B cell (primary cell): ENCODE results near the gene GMPS. TPM values are rescaled to one million over a fixed set of nuclear protein-coding genes. Genes with fewer than 3 reads are reported as not detected.

Experiments
- ATAC-seq: fragments of 200-7000 bp; cut with Tn5 transposase; one replicate; pipeline ENCODE4 v1.10.0; 2021; ENCODE audit warnings: low read depth, mild to moderate bottlenecking, moderate number of reproducible peaks, moderate library complexity
- CTCF ChIA-PET: fragments of 350-600 bp; sonication (Branson Sonifier 250); formaldehyde crosslinking; loops from one replicate; lab custom pipeline; 2021; ENCODE audit warnings: antibody characterized with exemption, inconsistent platforms; lab: Charles Lee
- POLR2A ChIA-PET: fragments of 350-600 bp; sonication (Branson Sonifier 250); formaldehyde crosslinking; loops from one replicate; lab custom pipeline; 2021; ENCODE audit warnings: antibody characterized with exemption; lab: Charles Lee
- DNase-seq: peaks from one replicate; pipeline ENCODE4 v3.0.0; 2013
- H2AFZ ChIP-seq: 2 replicates; pipeline ENCODE4 v1.6.1; 2012; ENCODE audit warnings: mild to moderate bottlenecking, low read depth, low read length; ENCODE audit not compliant: insufficient read depth, poor library complexity, severe bottlenecking
- H3K27ac ChIP-seq, 2 donors: 1 replicate in 1 of 2; 2 replicates in 1 of 2; pipeline ENCODE4 v1.5.1; 2012 to 2013; ENCODE audit warnings: low read length in 2 of 2, mild to moderate bottlenecking in 2 of 2, moderate library complexity in 1 of 2
- H3K27me3 ChIP-seq, 4 experiments: fragments of 200-600 bp in 1 of 4; sonication (generic) in 1 of 4; replicated peaks in 1 of 4; 1 replicate in 2 of 4; 2 replicates in 2 of 4; pipeline versions ENCODE4 v1.6.1 to v1.7.0; 2013 to 2016; ENCODE audit warnings: low read length in 3 of 4, mild to moderate bottlenecking in 2 of 4, mixed read lengths in 1 of 4, moderate library complexity in 1 of 4; ENCODE audit not compliant: insufficient read depth in 4 of 4, control insufficient read depth in 3 of 4; ENCODE audit errors: control extremely low read depth in 1 of 4
- H3K36me3 ChIP-seq, 2 experiments: replicated peaks in 1 of 2; 1 replicate in 1 of 2; 2 replicates in 1 of 2; pipeline versions ENCODE4 v1.6.1 to v1.7.1; 2013; ENCODE audit warnings: low read length in 1 of 2; ENCODE audit not compliant: insufficient read depth in 2 of 2, control insufficient read depth in 1 of 2; ENCODE audit errors: control extremely low read depth in 1 of 2, extremely low read depth in 1 of 2
- H3K4me1 ChIP-seq, 2 donors: fragments of 200-600 bp in 1 of 2; sonication (generic) in 1 of 2; 1 replicate in 1 of 2; 2 replicates in 1 of 2; pipeline versions ENCODE4 v1.5.1 to v1.6.1; 2013 to 2017; ENCODE audit warnings: low read length in 2 of 2; ENCODE audit not compliant: control insufficient read depth in 2 of 2, insufficient read depth in 2 of 2
- H3K4me2 ChIP-seq: replicated peaks from 2 replicates; pipeline ENCODE3; 2012; ENCODE audit warnings: mild to moderate bottlenecking, low read depth, low read length; ENCODE audit not compliant: poor library complexity, severe bottlenecking
- H3K4me3 ChIP-seq, 5 experiments: fragments of 200-600 bp in 1 of 5; sonication (generic) in 1 of 5; 1 replicate in 3 of 5; 2 replicates in 2 of 5; pipeline versions ENCODE4 v1.5.1 to v1.7.0; 2011 to 2016; ENCODE audit warnings: low read length in 4 of 5, mild to moderate bottlenecking in 4 of 5, low read depth in 2 of 5, control low read depth in 1 of 5, moderate library complexity in 1 of 5; ENCODE audit not compliant: insufficient read depth in 1 of 5; ENCODE audit errors: control extremely low read depth in 1 of 5, extremely low read depth in 1 of 5
- H3K79me2 ChIP-seq: fragments of 200-600 bp; sonication (generic); one replicate; pipeline ENCODE4 v1.6.0; 2016; ENCODE audit warnings: low read length; ENCODE audit not compliant: control insufficient read depth, insufficient read depth
- H3K9ac ChIP-seq: fragments of 200-600 bp; sonication (generic); 2 replicates; pipeline ENCODE4 v1.6.1; 2017; ENCODE audit warnings: mild to moderate bottlenecking, low read length, moderate library complexity
- H3K9me3 ChIP-seq, 3 donors: one replicate each; pipeline versions ENCODE4 v1.6.1 to v1.7.1; 2013; ENCODE audit warnings: low read length in 2 of 3; ENCODE audit not compliant: control insufficient read depth in 2 of 3, insufficient read depth in 1 of 3; ENCODE audit errors: control extremely low read depth in 1 of 3
- H4K20me1 ChIP-seq: 2 replicates; pipeline ENCODE4 v1.6.0; 2012; ENCODE audit warnings: mild to moderate bottlenecking, low read length; ENCODE audit not compliant: insufficient read depth, control insufficient read depth, poor library complexity, severe bottlenecking
- H3K27ac Mint-ChIP-seq: one replicate; pipeline ENCODE4 v1.8.0; 2021; ENCODE audit warnings: mixed read lengths
- H3K27me3 Mint-ChIP-seq: one replicate; pipeline ENCODE4 v1.8.0; 2021; ENCODE audit warnings: mixed read lengths
- H3K4me1 Mint-ChIP-seq: one replicate; pipeline ENCODE4 v1.8.0; 2021; ENCODE audit warnings: mixed read lengths
- H3K4me3 Mint-ChIP-seq: one replicate; pipeline ENCODE4 v1.8.0; 2021; ENCODE audit warnings: mixed read lengths
- H3K9me3 Mint-ChIP-seq: one replicate; pipeline ENCODE4 v1.8.0; 2022; ENCODE audit warnings: mixed read lengths; ENCODE audit not compliant: insufficient read depth
- CTCF ChIP-seq: fragments of 200-600 bp; IDR thresholded peaks from one replicate; pipeline ENCODE4 v1.8.0; 2022; ENCODE audit warnings: antibody characterized with exemption, mild to moderate bottlenecking
- EZH2 ChIP-seq: IDR thresholded peaks from 2 replicates; pipeline ENCODE4 v1.6.1; 2012; ENCODE audit warnings: borderline replicate concordance, low read depth, mild to moderate bottlenecking, moderate library complexity, low read length; ENCODE audit not compliant: insufficient read depth, poor library complexity, severe bottlenecking
- WGBS: methylation state at CpG from one replicate; pipeline ENCODE4 v1.1.5; 2013; ENCODE audit warnings: missing lambda C conversion rate; ENCODE audit not compliant: insufficient coverage; 5-methylcytosine and 5-hydroxymethylcytosine counted together
- intact Hi-C: fragments of 100-400 bp; cut with micrococcal nuclease; formaldehyde crosslinking; loops from one replicate; pipeline ENCODE4 v1.10.0; 2022
- polyA plus RNA-seq: library from polyadenylated mRNA; depleted of rRNA; stranded (reverse); fragments of >200 nt; gene quantifications from 2 replicates; pipeline ENCODE4 v1.2.3, GENCODE V29; 2012
- total RNA-seq, 2 donors: library from RNA; stranded (reverse); fragments of 120-200 nt in 1 of 2; gene quantifications; 1 replicate in 1 of 2; 2 replicates in 1 of 2; pipeline versions ENCODE4 v1.2.3 to v1.2.4, GENCODE V29; 2013 to 2022

GMPS gene
- total and polyA plus RNA-seq, 2 donors (not counting 1 experiment from before 2014, with no cell fraction given): 12.0 to 30.8 TPM

GRCh38 chr3:155871746-155872158 lies 1.3 kb downstream of the GMPS start:
- intact Hi-C loops: loop anchor here (2.0 to 5.0 kb wide), 5 partner anchors 124 to 1286 kb away; partner anchors contain the start of genes PLCH1, SSR3 and TIPARP
- H3K9me3 Mint-ChIP-seq: no peaks in the 10 kb centered on the region
- 1% methylated on average over 14 of the region's 19 CpGs for WGBS
- ATAC-seq: no peak
- H3K4me3 Mint-ChIP-seq: peak overlapping the region; percentile 96
- H4K20me1 ChIP-seq: peaks cover 24% of the 10 kb centered on the region
- H2AFZ ChIP-seq: peak overlapping the region; percentile 99
- TF ChIP-seq CTCF: no peak
- no peak for TF ChIP-seq EZH2
- H3K27me3 ChIP-seq: no peaks in the 10 kb centered on the region
- POLR2A ChIA-PET: interaction anchor here (1.1 to 1.6 kb wide), 2 partner anchors 18 to 66 kb away, joined by 5 read pairs; partner anchors contain the start of genes C3orf33 and SLC33A1
- peaks cover 58% of the 10 kb centered on the region for H3K79me2 ChIP-seq
- H3K27ac Mint-ChIP-seq: peak overlapping the region; percentile 88
- H3K36me3 ChIP-seq: no peaks in the 10 kb centered on the region
- H3K27me3 Mint-ChIP-seq: no peaks in the 10 kb centered on the region
- H3K4me1 Mint-ChIP-seq: peaks cover 27% of the 10 kb centered on the region
- CTCF ChIA-PET: interaction anchor here (1.2 to 4.5 kb wide), 3 partner anchors 18 to 66 kb away, joined by 3 to 27 read pairs (median 4); partner anchors contain the start of genes C3orf33 and SLC33A1
- H3K4me2 ChIP-seq: peak overlapping the region; percentile 93
- H3K27ac ChIP-seq: peak overlapping the region; percentile 5 to 86
- H3K9me3 ChIP-seq: no peaks in the 10 kb centered on the region
- peak overlapping the region; percentile 96 for H3K9ac ChIP-seq
- peak overlapping the region; percentile 4 to 95 (median 93) for H3K4me3 ChIP-seq
- peaks cover 14 to 19% of the 10 kb centered on the region in 2 donors for H3K4me1 ChIP-seq
- DNase-seq: no peak

GRCh38 chr3:155872904-155873646 lies 2.6 kb downstream of the GMPS start:
- peaks cover 71% of the 10 kb centered on the region for H3K79me2 ChIP-seq
- Mint-ChIP-seq H3K4me3 (no peak overlapping the region), H3K27me3 (no peaks in the 10 kb centered on the region), H3K4me1 (peaks cover 32% of the 10 kb centered on the region), H3K9me3 (no peaks in the 10 kb centered on the region), H3K27ac (no peak overlapping the region)
- TF ChIP-seq CTCF (no peak), EZH2 (no peak)
- no peaks in the 10 kb centered on the region for H3K36me3 ChIP-seq
- no peaks in the 10 kb centered on the region for H3K27me3 ChIP-seq
- H2AFZ ChIP-seq: no peak overlapping the region
- ChIA-PET POLR2A (interaction anchor here (0.5 kb wide), 1 partner anchor 684 kb away, joined by 4 read pairs; no protein-coding TSS in a partner anchor), CTCF (interaction anchor here (0.6 to 1.4 kb wide), 5 partner anchors 9 to 940 kb away, joined by 3 to 4 read pairs (median 4); partner anchors contain the start of gene C3orf33)
- H3K9ac ChIP-seq: no peak overlapping the region
- WGBS: 60% methylated on average over 3 of the region's 8 CpGs
- ATAC-seq (no peak), DNase-seq (no peak)
- intact Hi-C loops: loop anchor here (5.0 kb wide), 3 partner anchors 126 to 1284 kb away; partner anchors contain the start of genes PLCH1 and SSR3
- H3K4me1 ChIP-seq: peaks cover 14 to 19% of the 10 kb centered on the region in 2 donors
- no peak overlapping the region for H3K27ac ChIP-seq
- H3K4me2 ChIP-seq: no peak overlapping the region
- peaks cover 29% of the 10 kb centered on the region for H4K20me1 ChIP-seq
- H3K9me3 ChIP-seq: no peaks in the 10 kb centered on the region
- no peak overlapping the region for H3K4me3 ChIP-seq
